ENCODE data around the gene ALDH1A1.

The ALDH1A1 gene

DNA sequence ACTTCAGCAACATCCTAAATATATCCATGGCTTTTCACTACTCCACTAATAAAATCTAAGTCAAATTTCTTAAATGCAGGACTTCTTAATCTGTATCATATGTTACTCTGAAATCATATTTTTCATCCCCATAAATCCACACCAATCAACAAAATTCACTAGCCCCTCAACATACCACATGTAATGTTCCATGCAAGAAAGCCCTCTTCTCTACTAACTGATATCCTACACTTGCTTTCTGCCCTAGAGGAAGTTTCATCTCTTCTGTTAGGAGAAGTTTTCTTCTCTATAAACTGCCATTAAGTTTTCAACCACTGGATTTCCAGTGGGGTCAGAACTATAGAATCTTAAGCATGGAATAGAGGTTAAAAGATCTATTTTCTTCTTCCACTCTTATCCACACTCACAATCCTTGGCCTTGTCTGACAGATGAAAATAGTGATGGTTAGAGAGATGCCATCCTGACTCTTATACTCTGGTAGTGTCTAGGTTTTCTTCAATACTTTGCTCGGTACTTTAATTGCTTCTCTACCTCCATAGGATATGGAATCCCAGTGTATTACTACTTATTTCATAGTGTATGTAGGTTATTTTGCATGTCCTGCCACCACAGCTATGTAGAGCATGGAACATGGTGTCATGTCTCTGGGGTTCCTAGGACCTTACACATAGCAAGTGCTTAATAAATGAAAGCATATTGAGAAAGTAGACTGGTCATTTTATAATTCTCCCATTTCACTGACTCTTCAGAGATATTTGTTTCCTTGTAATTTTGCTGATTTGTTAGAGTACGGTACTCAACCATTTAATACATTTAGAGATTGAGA, 48.4 kb downstream of the ALDH1A1 start:
- intact Hi-C loops (cut with DNase I): no loop called here
- no peak for DNase-seq

DNA sequence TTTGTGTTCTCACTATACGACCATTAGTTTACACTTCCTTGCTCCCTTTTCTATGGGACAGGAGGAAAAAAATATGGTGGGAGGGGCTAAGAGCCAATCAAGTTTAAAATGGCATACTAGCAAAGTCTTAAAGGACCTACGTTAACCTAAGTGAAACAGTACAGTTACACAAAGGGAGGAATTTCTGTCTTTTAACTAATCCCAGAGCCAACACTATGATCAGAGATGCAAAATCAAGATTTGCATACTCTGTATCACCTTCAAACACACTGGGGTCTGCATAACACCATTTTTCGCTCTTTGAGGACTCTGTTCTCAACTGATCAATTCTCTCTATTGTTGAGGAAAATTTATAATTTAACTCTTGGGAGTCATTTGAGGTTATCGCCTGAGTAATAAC, 49.8 kb downstream of the ALDH1A1 start:
- DNase-seq: no peak
- intact Hi-C loops (cut with DNase I): no loop called here

DNA sequence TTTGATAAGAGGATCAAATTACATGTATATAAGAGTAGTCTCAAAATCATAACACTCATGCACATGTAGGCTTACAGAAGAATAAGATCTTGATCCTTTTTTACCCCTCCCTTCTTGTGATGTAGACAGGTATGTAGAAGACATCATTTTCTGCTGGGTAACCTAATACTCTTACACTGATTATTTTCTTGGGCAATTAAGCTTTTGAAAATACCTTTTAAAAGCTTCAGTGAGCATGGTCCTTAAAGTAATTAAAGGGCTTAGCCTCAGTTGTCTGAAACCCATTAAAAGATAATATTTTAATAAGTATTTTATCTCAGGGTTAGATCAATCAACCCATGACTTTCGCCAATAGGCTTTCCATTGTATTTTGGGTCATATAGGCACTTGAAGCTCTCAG, 50.6 kb downstream of the ALDH1A1 start:
- no peak for DNase-seq
- intact Hi-C loops (cut with DNase I): no loop called here

DNA sequence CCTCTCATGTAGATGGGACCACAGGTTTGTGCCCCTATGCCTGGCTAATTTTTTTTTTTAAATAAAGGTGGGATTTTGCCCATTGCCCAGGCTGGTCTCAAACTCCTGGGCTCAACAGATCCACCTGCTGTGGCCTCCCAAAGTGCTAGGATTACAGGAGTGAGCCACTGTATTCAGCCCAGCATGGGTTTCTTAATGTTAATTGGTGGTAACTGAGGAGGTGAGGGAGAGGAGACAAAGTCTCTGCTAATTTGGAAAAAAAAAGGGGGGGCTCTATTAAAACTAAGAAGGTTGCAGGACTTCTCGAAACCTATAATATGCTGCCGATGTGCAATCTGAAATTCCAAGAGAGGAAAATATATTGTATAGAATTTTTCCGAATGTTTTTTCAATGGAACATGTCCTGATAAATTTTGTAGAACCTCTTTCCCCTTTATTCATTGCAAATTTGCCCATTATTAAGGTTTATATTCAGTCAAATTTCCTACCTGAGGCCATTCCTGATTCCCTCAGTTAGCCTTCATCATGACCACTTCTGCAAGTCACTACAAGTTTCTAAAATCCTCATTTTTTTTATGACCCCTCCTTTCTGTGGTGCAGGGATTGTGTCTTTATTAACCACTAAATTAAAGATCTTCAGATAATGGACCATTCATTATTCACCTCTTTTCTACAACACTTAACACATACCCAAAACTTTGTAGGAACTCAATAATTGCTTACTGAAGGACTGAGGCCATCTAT, 52.9 kb downstream of the ALDH1A1 start:
- intact Hi-C loops (cut with DNase I): no loop called here
- no peak for DNase-seq

DNA sequence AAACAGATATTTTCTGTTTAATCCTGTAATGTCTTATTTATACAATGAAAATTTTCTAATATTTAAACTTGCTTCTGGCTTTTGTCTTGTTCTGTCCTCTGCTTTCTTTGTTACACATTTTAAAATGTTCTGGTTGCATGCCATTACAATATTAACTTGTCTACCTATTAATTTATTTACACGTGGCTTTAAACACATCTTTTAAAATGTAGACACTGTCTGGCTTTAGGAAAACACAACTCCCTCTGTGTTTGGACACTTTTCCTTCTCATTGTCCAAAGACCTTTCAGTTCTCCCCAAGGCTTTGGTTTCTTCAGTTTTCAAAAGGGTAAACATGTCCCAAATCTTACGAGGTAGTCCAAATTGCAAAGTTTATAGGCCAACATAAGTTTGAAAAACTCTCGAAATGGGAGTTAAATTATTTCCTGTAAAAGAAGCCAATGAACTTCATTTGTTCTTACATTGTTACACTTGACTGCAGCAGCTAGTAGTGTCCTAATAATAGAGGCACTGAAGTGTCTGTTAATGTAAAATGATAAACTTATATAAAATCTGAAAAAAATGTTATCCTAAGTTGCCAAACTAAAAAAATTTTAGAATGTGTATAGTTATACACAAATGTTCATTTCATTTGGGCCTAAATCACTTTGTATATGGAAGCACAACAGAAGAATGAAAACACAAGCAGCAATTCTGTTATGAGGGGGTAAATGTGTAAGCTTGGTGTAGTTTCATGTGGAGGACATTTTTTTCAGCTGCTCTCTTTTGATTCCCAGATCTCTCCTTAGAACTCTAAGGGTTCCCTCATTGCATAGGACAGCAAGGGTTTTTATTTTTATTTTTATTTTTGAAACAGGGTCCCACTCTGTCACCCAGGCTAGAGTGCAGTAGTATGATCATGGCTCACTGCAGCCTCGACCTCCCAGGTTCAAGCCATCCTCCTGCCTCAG, 53.8 kb downstream of the ALDH1A1 start:
- DNase-seq: no peak
- intact Hi-C loops (cut with DNase I): no loop called here

DNA sequence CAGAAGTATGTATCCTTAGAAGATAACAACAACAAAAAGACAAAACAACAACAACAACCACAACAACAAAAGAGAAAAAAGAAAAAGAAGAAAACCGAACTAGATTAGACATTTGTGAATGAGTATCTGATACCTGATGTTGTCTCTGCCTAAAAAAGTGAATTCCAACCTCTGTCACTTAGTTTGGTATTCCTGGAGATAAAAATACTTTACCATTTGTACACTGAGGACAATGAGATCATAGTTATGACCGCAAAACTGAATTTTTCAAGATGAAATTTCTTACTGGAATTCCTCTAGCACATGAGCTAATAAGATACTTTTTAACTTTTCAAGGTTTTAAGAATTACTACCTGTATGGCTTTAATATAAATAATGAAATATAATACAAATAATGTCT, 54.5 kb downstream of the ALDH1A1 start:
- intact Hi-C loops (cut with DNase I): no loop called here
- no peak for DNase-seq

DNA sequence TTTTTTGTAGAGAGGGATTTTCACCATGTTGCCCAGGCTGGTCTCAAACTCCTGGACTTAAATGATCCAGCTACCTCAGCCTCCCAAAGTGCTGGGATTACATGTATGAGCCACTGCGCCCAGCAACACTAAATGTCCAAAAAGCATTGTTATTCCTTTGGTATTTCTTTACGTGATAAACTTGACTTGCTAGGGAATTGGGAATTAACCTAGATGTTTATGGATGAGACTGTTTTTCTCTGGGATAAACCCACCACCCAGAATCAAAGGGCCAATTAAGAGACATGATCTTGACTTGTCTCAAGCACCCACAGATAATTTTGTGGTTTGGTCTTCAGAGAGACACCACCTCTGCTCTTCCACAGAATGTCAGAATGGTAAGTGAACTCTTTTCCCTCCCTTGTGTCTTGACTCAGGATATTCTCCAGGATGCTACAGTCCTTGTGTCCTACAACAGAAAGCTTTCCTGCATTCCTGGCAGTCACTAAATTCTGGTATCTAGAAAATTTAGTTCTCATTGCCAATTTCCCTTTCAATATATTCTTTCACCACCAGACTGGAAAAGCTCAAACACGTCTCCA, 55.7 kb downstream of the ALDH1A1 start:
- intact Hi-C loops (cut with DNase I): no loop called here

DNA sequence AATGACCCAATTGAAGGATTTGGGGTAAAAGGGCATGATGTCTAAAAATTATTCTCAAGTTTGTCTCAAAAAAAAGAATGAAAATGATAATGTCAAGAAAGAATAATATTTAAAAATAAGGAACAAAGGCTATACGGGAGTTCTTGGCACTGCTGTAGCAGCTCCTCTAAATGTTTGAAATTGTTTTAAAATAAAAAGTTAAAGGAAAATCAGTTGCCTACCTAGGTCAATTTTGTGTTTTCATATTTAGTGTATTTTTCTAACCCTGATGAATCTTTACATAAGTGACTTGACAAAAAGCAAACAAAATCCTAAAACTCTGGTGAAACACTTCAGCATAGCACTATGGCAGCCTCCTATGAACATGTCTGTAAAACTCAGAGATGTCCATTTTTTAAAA, 56.4 kb downstream of the ALDH1A1 start:
- DNase-seq: no peak
- intact Hi-C loops (cut with DNase I): no loop called here

More for the DNA sequence above, 55.7 kb downstream of the ALDH1A1 start:
- no peak for DNase-seq

DNA sequence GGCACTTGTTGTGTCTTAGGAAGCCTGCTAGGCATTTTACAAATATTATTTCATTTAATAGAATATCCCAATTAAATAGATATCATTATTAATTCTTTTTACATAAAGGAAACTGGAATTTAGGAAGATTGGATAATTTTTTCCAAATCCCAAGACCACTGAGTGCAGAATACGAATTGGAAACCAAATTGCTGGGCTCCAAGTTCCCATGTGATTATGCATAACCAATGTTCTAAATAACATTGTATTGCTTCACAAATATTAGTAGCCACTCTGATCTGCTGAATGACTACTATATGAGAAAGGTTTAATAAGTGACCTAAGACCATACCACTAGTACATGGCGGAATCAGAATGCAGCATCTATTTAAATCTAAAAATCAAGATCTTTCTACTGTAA, 57.7 kb downstream of the ALDH1A1 start:
- intact Hi-C loops (cut with DNase I): no loop called here

DNA sequence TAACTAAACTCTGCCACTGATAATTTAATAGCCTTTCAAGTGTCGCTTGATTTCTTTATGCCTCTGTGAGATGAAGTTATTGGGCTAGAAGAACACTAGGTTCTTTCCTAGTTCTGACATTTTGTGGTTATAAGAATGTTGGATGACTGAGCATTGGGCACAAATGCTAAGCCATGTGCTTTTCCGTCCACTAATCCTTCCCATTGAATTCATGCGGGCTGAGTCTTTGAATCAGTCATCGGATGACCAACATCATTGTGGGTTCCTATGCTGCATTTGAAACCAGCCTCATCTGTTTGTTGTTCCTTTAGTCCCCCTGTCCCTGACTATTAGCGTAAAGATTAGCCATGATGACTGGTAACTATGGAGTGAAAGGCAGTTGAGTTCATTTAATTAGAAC, 58.5 kb downstream of the ALDH1A1 start:
- no peak for DNase-seq
- intact Hi-C loops (cut with DNase I): no loop called here

More for the DNA sequence above, 57.7 kb downstream of the ALDH1A1 start:
- no peak for DNase-seq

DNA sequence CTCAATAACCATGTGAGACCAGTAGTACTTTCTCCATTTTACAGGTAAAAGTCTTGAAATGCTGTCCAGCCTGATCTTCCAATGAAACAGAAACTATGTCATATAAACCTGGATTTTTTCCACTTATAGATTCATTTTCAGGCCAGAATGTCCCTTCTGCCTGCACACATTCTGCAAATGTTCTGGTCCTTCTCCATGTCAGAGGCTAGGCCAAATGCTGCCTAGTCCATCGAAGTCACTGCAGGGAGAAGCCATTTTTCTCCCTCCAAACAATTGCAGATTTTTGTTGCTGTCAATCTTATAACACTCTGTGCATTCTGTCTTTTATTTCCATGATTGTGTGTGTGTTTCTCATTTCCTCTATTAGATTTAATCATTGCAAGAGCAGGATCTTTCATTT, 59.4 kb downstream of the ALDH1A1 start:
- no peak for DNase-seq
- intact Hi-C loops (cut with DNase I): no loop called here

DNA sequence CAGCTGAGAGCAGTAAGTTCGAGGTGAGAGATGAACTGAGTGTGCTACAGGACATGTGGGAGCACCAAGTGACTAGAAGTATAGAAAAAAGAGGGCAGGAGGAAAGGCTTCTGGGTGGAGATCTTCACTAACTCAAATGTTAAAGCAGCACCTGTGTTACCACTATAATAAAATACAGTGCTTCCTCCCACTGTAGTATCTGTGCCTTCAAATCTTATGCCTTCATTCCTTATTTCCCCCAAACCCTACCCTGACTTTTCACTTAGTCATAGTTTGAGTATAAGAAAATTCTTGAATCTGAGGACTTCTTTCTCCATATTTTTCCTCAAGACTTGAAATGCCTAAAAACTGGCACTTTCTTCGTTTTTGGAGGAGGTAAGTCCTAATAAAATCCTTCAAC, 61.8 kb downstream of the ALDH1A1 start:
- DNase-seq: no peak
- intact Hi-C loops (cut with DNase I): no loop called here

DNA sequence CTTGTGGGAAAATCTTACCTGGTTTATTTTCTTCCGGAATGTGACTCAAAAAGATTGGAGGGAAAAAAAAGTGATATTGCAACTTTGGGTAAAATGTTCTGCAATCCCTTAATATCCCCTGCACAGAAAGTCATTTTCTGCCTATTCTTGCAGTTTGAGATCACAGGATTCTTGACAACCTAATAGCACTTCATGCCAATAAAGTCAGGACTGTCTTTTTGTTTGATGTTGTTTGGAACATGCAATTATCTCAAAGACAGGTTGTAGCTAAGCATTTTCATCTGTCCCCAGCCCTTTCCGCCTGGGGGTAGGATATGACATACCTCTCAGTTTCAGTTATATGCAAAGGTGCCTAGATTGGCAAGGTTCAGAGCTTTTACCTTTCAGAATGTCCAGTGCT, 63.9 kb downstream of the ALDH1A1 start:
- intact Hi-C loops (cut with DNase I): no loop called here

DNA sequence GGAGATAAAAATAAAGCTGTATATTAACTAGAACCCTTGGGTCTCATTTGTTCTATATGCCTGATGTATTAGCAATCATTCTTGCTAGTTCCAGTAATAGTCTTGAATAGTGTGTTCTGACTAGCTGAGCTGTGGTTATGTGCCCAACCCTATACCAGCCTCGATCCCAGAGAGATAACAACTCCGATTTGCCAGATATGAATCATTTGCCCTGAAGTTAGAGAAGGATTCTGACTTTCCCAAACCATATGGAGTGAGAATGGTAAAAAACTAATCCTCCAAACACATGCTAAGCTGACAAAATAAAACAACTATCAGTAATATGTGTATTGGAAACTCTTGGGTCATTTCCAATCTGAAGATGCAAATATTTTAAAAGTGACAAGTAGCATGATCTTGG, 64.8 kb downstream of the ALDH1A1 start:
- intact Hi-C loops (cut with DNase I): no loop called here
- no peak for DNase-seq

More for the DNA sequence above, 63.9 kb downstream of the ALDH1A1 start:
- no peak for DNase-seq

DNA sequence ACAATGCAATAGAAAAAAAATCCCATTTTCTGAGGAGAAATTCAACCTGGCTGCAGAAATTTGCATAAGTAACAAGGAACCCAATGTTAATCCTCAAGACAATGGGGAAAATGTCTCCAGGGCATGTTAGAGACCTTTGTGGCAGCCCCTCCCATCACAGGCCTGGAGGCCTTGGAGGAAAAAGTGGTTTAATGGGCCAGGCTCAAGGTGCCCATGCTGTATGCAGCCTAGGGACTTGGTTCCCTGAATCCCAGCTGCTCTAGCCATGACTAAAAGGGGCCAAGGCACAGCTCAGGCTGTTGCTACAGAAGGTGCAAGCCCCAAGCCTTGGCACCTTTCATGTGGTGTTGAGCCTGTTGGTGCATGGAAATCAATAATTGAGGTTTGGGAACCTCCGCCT, 66.5 kb downstream of the ALDH1A1 start:
- intact Hi-C loops (cut with DNase I): no loop called here
- no peak for DNase-seq

DNA sequence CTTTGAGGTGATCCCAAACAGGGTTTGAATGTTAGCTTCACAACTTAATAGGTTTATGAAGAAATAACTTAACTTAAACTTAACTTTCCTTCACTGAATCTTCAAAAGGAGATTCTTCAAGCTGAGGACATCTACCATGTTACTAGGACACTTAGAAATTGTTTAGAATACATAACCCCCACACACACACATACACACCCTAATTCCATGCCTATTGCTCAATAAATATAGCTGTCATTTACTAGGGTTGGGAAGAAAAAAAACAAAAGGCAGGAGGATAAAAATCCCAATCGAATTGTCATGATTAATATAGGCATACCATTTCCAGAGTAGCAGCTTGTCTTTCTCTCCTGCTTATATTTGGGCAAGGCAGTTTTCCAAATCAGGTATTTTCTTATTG, 68.3 kb downstream of the ALDH1A1 start:
- intact Hi-C loops (cut with DNase I): no loop called here
- no peak for DNase-seq

DNA sequence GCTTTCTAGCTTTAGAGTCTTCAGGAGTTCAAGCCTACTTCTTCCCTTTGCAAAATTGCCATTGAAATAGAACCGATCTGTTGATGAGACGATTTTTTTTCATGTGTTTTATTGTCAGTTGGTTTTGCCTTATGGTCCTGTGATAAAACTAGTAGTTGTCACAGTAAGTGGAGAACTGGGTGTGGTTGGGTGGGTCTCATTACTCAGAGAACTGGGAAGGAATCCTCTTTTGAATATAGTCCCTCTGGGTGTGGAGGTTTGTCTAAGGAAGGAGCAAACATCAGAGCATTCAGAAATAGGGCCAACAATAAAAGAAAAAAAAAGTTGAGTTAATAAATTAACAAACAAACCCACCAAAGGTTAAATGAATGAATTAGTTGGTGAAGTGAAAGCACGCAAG, 69.0 kb downstream of the ALDH1A1 start:
- DNase-seq: no peak
- intact Hi-C loops (cut with DNase I): no loop called here

DNA sequence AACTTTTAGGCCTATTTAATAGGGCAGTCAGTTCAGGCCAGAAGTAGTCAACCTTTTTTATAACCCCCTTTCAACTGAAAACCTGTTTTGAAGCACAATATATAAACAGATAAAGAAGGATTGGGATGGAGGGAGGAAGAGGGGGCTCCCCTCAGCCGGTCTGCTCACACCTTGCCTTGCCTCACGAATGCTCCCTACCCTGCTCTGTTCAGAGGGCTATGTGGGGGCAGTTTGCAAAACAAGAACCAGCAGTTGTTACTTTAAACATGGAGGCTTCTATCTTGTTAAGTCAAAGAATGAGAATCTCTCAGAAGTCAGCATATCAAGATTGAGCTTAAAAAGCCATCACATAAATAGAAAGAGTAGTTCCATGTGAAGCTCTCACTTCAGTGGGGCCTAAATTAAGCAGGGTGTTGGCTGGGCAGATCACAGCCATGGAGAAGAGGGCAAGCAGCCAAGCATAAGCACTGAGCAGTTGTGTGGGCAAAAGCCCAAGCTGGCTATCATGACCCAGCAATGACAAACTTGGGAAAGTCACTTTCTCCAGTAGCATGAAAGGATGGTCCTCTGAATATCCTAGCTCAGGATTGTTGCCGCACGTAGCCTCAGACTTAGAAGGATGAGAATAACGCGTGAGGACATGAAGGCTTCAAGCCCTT, 70.6 kb downstream of the ALDH1A1 start:
- peak in 4 of 42 donors; percentile 2 to 9 (median 4) for DNase-seq
- intact Hi-C loops (cut with DNase I): no loop called here

DNA sequence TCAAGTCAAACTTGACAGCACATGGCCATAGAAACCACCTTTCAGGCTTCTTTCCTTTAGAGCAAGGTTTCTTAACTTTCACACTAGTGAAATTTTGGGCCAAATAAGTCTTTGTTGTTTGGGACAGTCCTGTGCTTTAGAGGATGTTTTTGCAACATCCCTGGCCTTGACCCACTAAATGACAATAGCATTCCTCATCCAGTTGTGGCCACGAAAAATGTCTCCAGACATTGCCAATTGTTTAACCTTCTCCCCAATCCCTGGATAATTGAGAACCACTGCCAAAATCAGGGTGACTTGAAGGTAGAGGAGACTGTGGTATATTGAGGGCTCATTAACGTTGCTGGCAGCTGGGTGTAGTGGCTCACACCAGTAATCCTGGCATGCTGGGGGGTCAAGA, 72.0 kb downstream of the ALDH1A1 start:
- intact Hi-C loops (cut with DNase I): no loop called here
- no peak for DNase-seq

All from head of caudate nucleus (tissue), 42 donors.